Epithelial cell of esophagus (primary cell): ENCODE measurements around the gene UBE2J1.

Experiments
- DNase-seq: peaks from one replicate; pipeline ENCODE4 v3.0.0; 2010; ENCODE audit warnings: low read depth
- H3K4me3 ChIP-seq: 2 replicates; pipeline ENCODE4 v1.5.1; 2011; ENCODE audit warnings: mild to moderate bottlenecking, low read length, control low read depth
- CTCF ChIP-seq: IDR thresholded peaks from 2 replicates; pipeline ENCODE4 v1.5.1; 2011; ENCODE audit warnings: low read depth, mild to moderate bottlenecking, low read length, control low read depth, inconsistent platforms; ENCODE audit not compliant: insufficient read depth; ENCODE audit errors: missing control alignments

Gene UBE2J1

GRCh38 chr6:89346433-89346832 lies 6.1 kb downstream of the UBE2J1 start:
- no peak overlapping the region for H3K4me3 ChIP-seq
- DNase-seq, result no peak
- TF ChIP-seq CTCF, result no peak

- DNase-seq, result no peak
- no peak overlapping the region for H3K4me3 ChIP-seq
- TF ChIP-seq CTCF, result no peak
Measured at GRCh38 chr6:89339565-89339964, 13.0 kb downstream of the UBE2J1 start.

GRCh38 chr6:89335164-89335563 lies 17.4 kb downstream of the UBE2J1 start:
- TF ChIP-seq CTCF, result no peak
- H3K4me3 ChIP-seq, result no peak overlapping the region
- no peak for DNase-seq

- DNase-seq, result no peak
- H3K4me3 ChIP-seq, result no peak overlapping the region
- no peak for TF ChIP-seq CTCF
Measured at GRCh38 chr6:89330910-89331309, 21.6 kb downstream of the UBE2J1 start.

- no peak for DNase-seq
- no peak overlapping the region for H3K4me3 ChIP-seq
- TF ChIP-seq CTCF, result no peak
Measured at GRCh38 chr6:89328976-89329375, 23.5 kb downstream of the UBE2J1 start.

GRCh38 chr6:89324304-89324703 lies 28.2 kb downstream of the UBE2J1 start:
- no peak for DNase-seq
- H3K4me3 ChIP-seq, result no peak overlapping the region
- no peak for TF ChIP-seq CTCF

- DNase-seq, result no peak
- no peak for TF ChIP-seq CTCF
- no peak overlapping the region for H3K4me3 ChIP-seq
Measured at GRCh38 chr6:89323511-89323971, 29.0 kb downstream of the UBE2J1 start.
